H1 (cell line): Measurements from ENCODE around the gene NFIC. TPM values are rescaled to one million over a fixed set of nuclear protein-coding genes. Genes with fewer than 3 reads are reported as not detected.

ENCODE experiments used
- CHD1 ChIP-seq: IDR thresholded peaks from 2 replicates; pipeline ENCODE4 v1.6.1; 2012; ENCODE audit warnings: low read depth, low read length, improper control_type of control experiment
- CHD7 ChIP-seq: fragments of 300-600 bp; sonication (generic); IDR thresholded peaks from 2 replicates; pipeline ENCODE4 v1.7.1; 2012; ENCODE audit warnings: low read length, moderate library complexity, mild to moderate bottlenecking, inconsistent platforms; ENCODE audit not compliant: insufficient replicate concordance
- CTCF ChIP-seq, 3 experiments: IDR thresholded peaks; 1 replicate in 2 of 3; 2 replicates in 1 of 3; pipeline versions ENCODE4 v1.5.1 to v1.6.1; 2011; ENCODE audit warnings: low read length in 3 of 3, mild to moderate bottlenecking in 3 of 3, inconsistent platforms in 2 of 3, low read depth in 1 of 3, moderate library complexity in 1 of 3; ENCODE audit not compliant: insufficient read depth in 1 of 3; ENCODE audit errors: control extremely low read depth in 1 of 3
- EP300 ChIP-seq, 2 experiments: IDR thresholded peaks; 1 replicate in 1 of 2; 2 replicates in 1 of 2; pipeline ENCODE4 v1.6.1; 2011 to 2012; ENCODE audit warnings: low read depth in 2 of 2, low read length in 2 of 2, mild to moderate bottlenecking in 2 of 2, borderline replicate concordance in 1 of 2, inconsistent platforms in 1 of 2, moderate library complexity in 1 of 2
- polyA plus RNA-seq, 7 experiments: library from polyadenylated mRNA; depleted of rRNA in 3 of 7; stranded (reverse) in 5 of 7; unstranded in 2 of 7; fragments of >200 nt in 5 of 7; fragments of 200-250 nt in 2 of 7; gene quantifications; 1 replicate in 5 of 7; 2 replicates in 1 of 7; 4 replicates in 1 of 7; pipeline versions ENCODE4 v1.2.1 to v1.2.3, GENCODE V29; 2011 to 2013; ENCODE audit warnings: missing spikeins in 2 of 7, mixed read lengths in 2 of 7
- total RNA-seq: library from RNA; stranded (reverse); fragmentation: NEBNext Ultra II Directional; extraction: Animal tissue kit (Norgen Biotek cat#: 25700); gene quantifications from 2 replicates; pipeline ENCODE4 v1.2.1, GENCODE V29; 2021

Gene NFIC
- total and polyA plus RNA-seq, 2 of the 8 experiments (the other 6 are each of a cell fraction or from before 2014, with no cell fraction given): 0.56 to 3.2 TPM

GRCh38 chr19:3474010-3474409, 107.6 kb downstream of the NFIC start (continued):
- TF ChIP-seq CHD7 (no peak), EP300 (IDR thresholded peaks at IDR 0.05; ENCODE audit: borderline replicate concordance in 1 of 2, low read depth in 2 of 2, low read length in 2 of 2) (no peak), CHD1 (no peak), CTCF (IDR thresholded peaks at IDR 0.05; ENCODE audit: control extremely low read depth in 1 of 3, insufficient read depth in 1 of 3, low read depth in 1 of 3, low read length in 3 of 3) (no peak)
- TF ChIP-seq, all 59 proteins: peak for 0
